HepG2 (cell line): ENCODE results near the gene CNPPD1. TPM values are rescaled to one million over a fixed set of nuclear protein-coding genes. Genes with fewer than 3 reads are reported as not detected.

Experiments used
- ARHGAP35 ChIP-seq: sonication (generic); formaldehyde crosslinking; IDR thresholded peaks from 2 replicates; pipeline ENCODE4 v1.9.0; 2022; ENCODE audit warnings: mild to moderate bottlenecking, inconsistent platforms, moderate library complexity, missing genetic modification reagents, borderline replicate concordance
- EZH2 ChIP-seq: conservative IDR thresholded peaks from 2 replicates; pipeline ENCODE4 v1.6.1; 2012; ENCODE audit warnings: mild to moderate bottlenecking, low read depth, low read length, moderate library complexity
- PTBP1 ChIP-seq: fragments of 200-400 bp; formaldehyde crosslinking; IDR thresholded peaks from 2 replicates; pipeline ENCODE4 v1.6.1; 2018; ENCODE audit warnings: low read length, low read depth; ENCODE audit not compliant: poor library complexity, severe bottlenecking
- ZHX2 ChIP-seq, 2 experiments: sonication (generic) in 1 of 2; formaldehyde crosslinking in 1 of 2; IDR thresholded peaks; 2 replicates each; pipeline versions ENCODE4 v1.6.1 to v1.9.0; 2014 to 2022; ENCODE audit warnings: antibody characterized with exemption in 1 of 2, borderline replicate concordance in 1 of 2, inconsistent platforms in 1 of 2, low read depth in 1 of 2, missing genetic modification reagents in 1 of 2
- ZNF142 ChIP-seq: sonication (generic); formaldehyde crosslinking; IDR thresholded peaks from 2 replicates; pipeline ENCODE4 v1.4.0; 2020; ENCODE audit warnings: missing genetic modification reagents
- ZNF546 ChIP-seq: sonication (generic); formaldehyde crosslinking; conservative IDR thresholded peaks from 2 replicates; pipeline ENCODE4 v1.8.1; 2023; ENCODE audit warnings: mild to moderate bottlenecking, missing genetic modification reagents
- ZNF747 ChIP-seq: sonication (generic); formaldehyde crosslinking; IDR thresholded peaks from 2 replicates; pipeline ENCODE4 v1.8.1; 2023; ENCODE audit warnings: missing genetic modification reagents, mild to moderate bottlenecking, borderline replicate concordance
- ZNF776 ChIP-seq: sonication (generic); formaldehyde crosslinking; IDR thresholded peaks from 2 replicates; pipeline ENCODE4 v1.4.0; 2020; ENCODE audit warnings: mild to moderate bottlenecking, missing genetic modification reagents
- polyA plus RNA-seq, 8 experiments: library from polyadenylated mRNA; depleted of rRNA in 3 of 8; stranded (reverse) in 7 of 8; unstranded in 1 of 8; fragments of >200 nt; fragmentation: Illumina TruSeq in 4 of 8; extraction: Trizol in 4 of 8; gene quantifications; 2 replicates each; pipeline versions ENCODE4 v1.2.1 to v1.2.3, GENCODE V29; 2011 to 2016; ENCODE audit warnings: low read depth in 4 of 8, missing spikeins in 1 of 8, mixed read lengths in 1 of 8; ENCODE audit not compliant: insufficient read depth in 1 of 8
- total RNA-seq, 5 experiments: library from RNA; depleted of rRNA; stranded (reverse); fragments of >200 nt; fragmentation: Illumina TruSeq; extraction: Trizol; gene quantifications; 2 replicates each; pipeline ENCODE4 v1.2.3, GENCODE V29; 2016; ENCODE audit warnings: low read depth in 1 of 5
- TF ChIP-seq, protein P1 (sequence below): sonication (generic); formaldehyde crosslinking; IDR thresholded peaks from 2 replicates; pipeline ENCODE4 v1.8.0; 2022; ENCODE audit warnings: mild to moderate bottlenecking, missing genetic modification reagents, moderate library complexity

CNPPD1 gene
- total and polyA plus RNA-seq, 2 of the 13 experiments (the other 11 are each of a cell fraction or from before 2014, with no cell fraction given) = 35.5 to 49.4 TPM

- TF ChIP-seq ZHX2 (IDR thresholded peaks at IDR 0.05; ENCODE audit: low read depth) (no peak), ZHX2 (CRISPR knock-in tag; IDR thresholded peaks at IDR 0.05; ENCODE audit: borderline replicate concordance) (no peak), ZNF747 (CRISPR knock-in tag) (peak; percentile 72; the same call in 1 of the 2 replicates), PTBP1 (no peak), EZH2 (no peak), ARHGAP35 (CRISPR knock-in tag) (no peak), ZNF546 (CRISPR knock-in tag) (0 out of 2 replicates have a peak, but pooled peaks have one; percentile 6), ZNF142 (no peak; the same call in 1 of the 2 replicates), ZNF776 (CRISPR knock-in tag) (no peak)
- TF ChIP-seq, protein P1, sequence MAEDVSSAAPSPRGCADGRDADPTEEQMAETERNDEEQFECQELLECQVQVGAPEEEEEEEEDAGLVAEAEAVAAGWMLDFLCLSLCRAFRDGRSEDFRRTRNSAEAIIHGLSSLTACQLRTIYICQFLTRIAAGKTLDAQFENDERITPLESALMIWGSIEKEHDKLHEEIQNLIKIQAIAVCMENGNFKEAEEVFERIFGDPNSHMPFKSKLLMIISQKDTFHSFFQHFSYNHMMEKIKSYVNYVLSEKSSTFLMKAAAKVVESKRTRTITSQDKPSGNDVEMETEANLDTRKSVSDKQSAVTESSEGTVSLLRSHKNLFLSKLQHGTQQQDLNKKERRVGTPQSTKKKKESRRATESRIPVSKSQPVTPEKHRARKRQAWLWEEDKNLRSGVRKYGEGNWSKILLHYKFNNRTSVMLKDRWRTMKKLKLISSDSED (CRISPR knock-in tag) = no peak
Observed at GRCh38 chr2:219207884-219208740, 31.4 kb upstream of the CNPPD1 start (continued).
